Brain pericyte (primary cell): ENCODE results near the gene TMPRSS11D.

Experiments used
- DNase-seq: peaks from one replicate; pipeline ENCODE4 v3.0.0-alpha.2; 2012; ENCODE audit warnings: low read depth, low spot score

The TMPRSS11D gene

GRCh38 chr4:67886281-67886680 is 2.5 kb upstream of the TMPRSS11D start:
- no peak for DNase-seq

DNA sequence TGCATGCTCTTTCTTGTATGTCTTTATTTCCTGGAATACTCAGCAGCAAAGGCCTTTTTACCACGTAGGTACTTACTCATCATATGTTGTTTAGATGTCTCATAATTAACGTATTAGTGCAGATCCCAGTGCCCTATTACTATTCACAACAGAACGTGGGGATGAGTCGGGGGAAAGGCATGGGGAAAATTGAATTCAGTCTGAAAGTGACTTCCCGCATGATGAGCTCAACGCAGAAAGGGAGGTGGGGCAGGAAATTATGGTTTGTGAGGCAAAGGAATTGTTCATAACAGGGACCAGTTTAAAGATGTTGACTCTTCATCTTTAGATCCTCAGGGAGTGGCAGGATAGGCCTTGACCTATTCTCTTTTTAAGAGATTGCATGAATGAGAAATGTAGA is 2.0 kb upstream of the TMPRSS11D start:
- no peak for DNase-seq

DNA sequence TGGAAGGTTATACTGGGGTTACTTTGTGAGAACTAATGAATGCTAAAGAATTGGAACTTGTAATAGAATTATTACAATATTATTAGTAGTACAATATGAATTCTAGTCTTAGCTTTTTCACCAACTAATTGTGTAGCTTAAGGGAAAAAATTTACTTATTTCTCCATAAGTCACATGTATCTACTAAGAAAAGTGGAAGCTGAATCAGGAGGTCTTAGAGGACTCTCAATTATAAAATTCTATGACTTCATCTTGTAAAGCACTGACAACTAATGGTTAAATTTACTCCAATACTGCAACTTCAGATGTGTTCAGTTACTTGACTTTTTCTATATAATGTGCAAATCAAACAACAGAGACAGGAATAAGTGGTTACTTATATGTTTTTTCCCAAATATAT is 899 bp upstream of the TMPRSS11D start:
- DNase-seq: no peak

- DNase-seq: no peak
Observed at GRCh38 chr4:67883458-67883857, 344 bp downstream of the TMPRSS11D start.

- no peak for DNase-seq
Observed at GRCh38 chr4:67880866-67881610, 2.8 kb downstream of the TMPRSS11D start.

GRCh38 chr4:67879486-67879885 is 4.3 kb downstream of the TMPRSS11D start:
- DNase-seq: no peak

- no peak for DNase-seq
Observed at GRCh38 chr4:67877086-67877485, 6.7 kb downstream of the TMPRSS11D start.

- no peak for DNase-seq
Observed at GRCh38 chr4:67874986-67875385, 8.8 kb downstream of the TMPRSS11D start.

- DNase-seq: no peak
Observed at GRCh38 chr4:67873116-67873515, 10.7 kb downstream of the TMPRSS11D start.

DNA sequence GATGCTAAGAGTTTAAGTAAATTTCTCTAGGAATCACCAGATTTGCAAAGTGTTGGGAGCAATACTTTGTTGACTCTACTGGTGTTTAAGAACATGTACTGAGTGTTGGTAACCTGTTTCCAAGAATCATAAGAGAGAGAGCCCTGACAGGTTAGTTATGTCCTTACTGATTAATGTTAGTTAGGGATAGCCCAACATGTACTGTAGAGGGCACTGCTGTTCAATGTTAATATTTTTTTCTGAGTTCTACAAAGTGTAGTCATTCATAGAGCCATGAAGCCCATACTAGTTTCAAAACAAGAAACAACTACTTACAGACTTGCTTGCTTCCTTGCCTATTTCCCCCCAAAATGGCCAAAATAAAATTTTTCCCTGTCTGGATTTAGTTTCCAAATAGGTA is 11.9 kb downstream of the TMPRSS11D start:
- no peak for DNase-seq

DNA sequence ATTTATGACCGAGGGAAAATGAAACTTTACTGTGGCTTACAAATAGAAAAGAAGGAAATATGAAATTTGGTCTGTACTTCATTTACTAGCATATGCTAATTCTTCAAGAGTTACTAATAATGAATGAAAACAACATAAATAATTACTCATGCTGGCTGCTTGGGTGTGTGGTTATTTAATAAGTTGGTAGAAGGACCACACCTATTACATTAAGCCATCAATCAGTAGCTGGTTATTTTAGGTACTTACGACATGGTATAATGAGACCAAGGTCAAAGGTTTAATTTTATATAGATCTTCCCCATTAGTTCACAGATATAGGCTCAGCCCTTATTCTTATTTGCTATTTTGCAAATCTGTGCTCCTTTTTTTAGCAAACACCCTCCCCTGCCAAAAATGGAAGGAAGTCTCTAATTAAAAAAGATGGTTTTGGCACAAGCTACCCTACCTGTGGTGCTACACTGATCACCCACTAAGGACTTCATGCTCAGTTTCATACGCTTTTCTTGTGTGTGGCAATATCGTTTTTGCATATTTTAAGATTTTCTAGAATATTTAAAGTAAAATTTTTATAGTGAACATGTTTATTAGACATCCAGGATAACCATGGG is 14.1 kb downstream of the TMPRSS11D start:
- no peak for DNase-seq

DNA sequence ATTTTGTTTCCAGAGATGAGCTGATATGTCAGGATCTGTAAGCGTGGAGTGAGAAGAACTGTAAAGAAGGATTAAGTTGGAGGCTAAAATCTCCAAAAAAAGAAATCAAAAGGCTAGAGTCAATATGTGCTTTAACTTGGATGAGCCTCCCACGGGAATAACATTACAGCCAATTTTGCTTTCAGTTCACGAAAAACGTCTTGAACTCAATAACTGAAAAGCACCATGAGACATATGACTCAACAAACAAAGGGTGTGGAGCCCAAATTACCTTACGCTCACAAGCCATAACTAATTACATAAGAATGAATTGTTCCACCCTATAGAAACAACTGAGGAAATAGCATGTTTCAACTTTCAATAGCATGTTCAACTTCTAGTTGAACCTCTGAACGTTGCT is 22.3 kb downstream of the TMPRSS11D start:
- DNase-seq: no peak

DNA sequence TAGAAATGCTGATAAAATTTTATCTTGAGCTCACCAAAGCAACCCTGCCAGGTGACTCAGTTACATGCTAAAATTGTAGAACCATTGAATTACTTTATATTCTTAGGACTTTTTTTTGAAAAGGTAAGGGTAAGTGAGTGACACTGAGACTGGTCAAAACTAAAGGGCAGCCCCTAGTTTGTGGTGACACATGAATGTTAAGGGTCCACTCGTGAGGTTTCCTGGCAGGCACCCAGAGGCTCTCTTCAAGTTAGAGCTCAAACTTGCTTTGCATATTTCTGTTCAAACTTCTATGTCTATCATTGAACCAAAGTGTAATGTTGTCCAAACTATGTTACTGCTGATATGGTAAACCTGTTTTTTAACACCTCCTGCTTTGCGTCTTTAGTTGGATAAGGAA is 30.5 kb downstream of the TMPRSS11D start:
- no peak for DNase-seq

DNA sequence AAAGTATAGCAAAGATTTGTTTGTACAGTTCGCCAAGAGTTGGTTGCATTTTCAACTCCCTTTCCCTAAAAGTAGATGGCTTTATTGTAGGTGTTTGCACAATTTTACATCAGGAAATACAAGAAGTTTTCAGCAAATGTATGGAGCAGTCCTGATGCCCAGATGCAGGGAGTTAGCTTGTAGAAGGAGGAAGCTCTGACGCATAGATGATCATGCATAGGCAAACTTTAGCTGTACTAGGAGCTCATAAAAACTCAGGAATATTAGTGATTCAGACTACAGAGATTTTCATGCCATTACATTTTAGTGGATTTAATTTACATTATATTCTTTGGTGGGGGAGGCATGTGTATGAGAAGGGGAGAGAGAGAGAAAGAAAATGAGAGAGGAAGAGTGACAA is 62.9 kb downstream of the TMPRSS11D start:
- no peak for DNase-seq

GRCh38 chr4:67810011-67810410 is 73.8 kb downstream of the TMPRSS11D start:
- no peak for DNase-seq

DNA sequence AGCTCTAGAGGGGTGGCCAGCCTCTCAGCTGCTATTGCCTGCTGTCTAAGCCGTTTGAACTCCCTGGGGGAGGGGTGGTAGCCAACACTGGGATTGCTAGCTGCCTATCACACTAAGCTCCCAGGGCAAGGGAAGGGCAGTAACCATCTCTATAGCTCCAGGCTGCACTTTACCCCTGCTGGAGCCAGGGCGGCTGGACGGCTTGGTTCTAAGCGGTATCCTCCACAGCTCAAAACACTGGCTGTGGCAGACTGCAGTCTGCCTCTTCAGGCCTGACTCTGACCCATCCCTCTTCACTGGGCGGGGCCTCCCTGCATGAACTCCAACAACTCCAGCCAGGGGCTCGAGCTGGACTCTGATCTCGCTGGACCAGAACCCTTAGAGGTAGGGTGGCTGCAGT is 74.3 kb downstream of the TMPRSS11D start:
- DNase-seq: no peak

GRCh38 chr4:67796810-67797209 is 87.0 kb downstream of the TMPRSS11D start:
- DNase-seq: no peak

- no peak for DNase-seq
Observed at GRCh38 chr4:67790721-67791120, 93.1 kb downstream of the TMPRSS11D start.

- no peak for DNase-seq
Observed at GRCh38 chr4:67787311-67787710, 96.5 kb downstream of the TMPRSS11D start.

- no peak for DNase-seq
Observed at GRCh38 chr4:67785528-67785927, 98.3 kb downstream of the TMPRSS11D start.

DNA sequence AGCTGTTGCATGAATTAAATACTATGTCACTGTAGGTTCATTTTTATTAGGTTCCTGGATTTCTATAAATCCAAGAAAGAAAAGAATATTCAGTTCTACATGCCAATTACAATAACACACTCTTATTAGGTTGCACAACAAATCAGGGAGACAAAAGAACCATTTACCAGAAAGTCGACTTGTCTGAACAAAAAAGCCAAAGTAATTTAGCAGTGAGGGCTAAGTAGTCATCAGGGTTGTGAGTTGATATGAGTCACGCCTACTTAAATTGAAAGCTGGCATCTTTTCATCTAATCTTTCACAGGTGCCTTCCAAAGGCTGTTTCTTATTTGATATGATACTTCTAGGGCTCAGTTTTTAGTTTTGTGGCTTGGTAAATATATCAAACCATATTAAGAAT is 104.2 kb downstream of the TMPRSS11D start:
- no peak for DNase-seq

DNA sequence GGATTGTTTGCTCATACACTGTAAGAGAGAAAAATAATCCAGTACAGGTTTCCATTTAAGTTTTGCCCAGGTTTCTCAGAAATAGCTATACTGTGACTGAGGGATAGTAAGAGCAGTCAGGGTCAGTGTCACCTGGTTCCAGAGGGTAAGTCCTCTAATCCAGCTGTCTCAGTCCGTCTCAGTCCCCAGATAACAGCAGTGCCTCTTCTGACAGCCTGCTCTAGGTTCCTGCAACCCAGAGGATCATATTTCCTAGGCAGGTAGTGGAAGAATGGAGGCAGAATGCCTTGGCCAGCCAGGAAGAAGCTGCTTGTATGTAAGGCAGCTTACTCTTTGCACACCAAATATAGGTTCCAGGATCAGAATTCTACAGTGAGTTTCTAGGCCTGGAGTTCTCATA is 107.1 kb downstream of the TMPRSS11D start:
- no peak for DNase-seq
